GM18867 (cell line): ENCODE data around the gene ZNF777.
"Not testable (repeated sequence)": the region's sequence is repeated elsewhere in the genome, so short reads cannot be mapped to it uniquely, and the experiment has no call there.

Experiments
- ATAC-seq: cut with Tn5 transposase; IDR thresholded peaks from one replicate; pipeline ENCODE4 v1.9.1; 2021; ENCODE audit warnings: mild to moderate bottlenecking, moderate library complexity; ENCODE audit not compliant: unreplicated experiment

The ZNF777 gene

GRCh38 chr7:149420006-149420405 lies 40.9 kb downstream of the ZNF777 start:
- ATAC-seq, result no peak

- no peak for ATAC-seq
Measured at GRCh38 chr7:149415391-149416071, 45.3 kb downstream of the ZNF777 start.

- ATAC-seq, result no peak
Measured at GRCh38 chr7:149414745-149415390, 46.0 kb downstream of the ZNF777 start.

GRCh38 chr7:149414171-149414570 lies 46.7 kb downstream of the ZNF777 start:
- no peak for ATAC-seq

GRCh38 chr7:149413083-149413482 lies 47.8 kb downstream of the ZNF777 start:
- not testable (repeated sequence) for ATAC-seq

- peak; percentile 90 for ATAC-seq
Measured at GRCh38 chr7:149409895-149410294, 51.0 kb downstream of the ZNF777 start.

GRCh38 chr7:149404825-149405224 lies 56.0 kb downstream of the ZNF777 start:
- ATAC-seq, result no peak

GRCh38 chr7:149404396-149404795 lies 56.5 kb downstream of the ZNF777 start:
- no peak for ATAC-seq

- ATAC-seq, result no peak
Measured at GRCh38 chr7:149398195-149398820, 62.6 kb downstream of the ZNF777 start.

- ATAC-seq, result no peak
Measured at GRCh38 chr7:149397470-149398043, 63.3 kb downstream of the ZNF777 start.

GRCh38 chr7:149388550-149389335 lies 72.1 kb downstream of the ZNF777 start:
- not testable (repeated sequence) for ATAC-seq

GRCh38 chr7:149386514-149386913 lies 74.3 kb downstream of the ZNF777 start:
- not testable (repeated sequence) for ATAC-seq

GRCh38 chr7:149385195-149385950 lies 75.5 kb downstream of the ZNF777 start:
- ATAC-seq, result no peak
